ENCODE measurements around the gene OR4N2. TPM values are rescaled to one million over a fixed set of nuclear protein-coding genes. Genes with fewer than 3 reads are reported as not detected.
"Not testable (repeated sequence)": the region's sequence is repeated elsewhere in the genome, so short reads cannot be mapped to it uniquely, and the experiment has no call there.

Gene OR4N2
- not detected in 2 replicates for total RNA-seq
- not detected in 2 replicates for polyA plus RNA-seq

- H3K36me3 ChIP-seq (replicated peaks; ENCODE audit: insufficient read depth, low read depth); H3K27ac ChIP-seq; H3K4me3 ChIP-seq; H2AFZ ChIP-seq; H4K20me1 ChIP-seq (ENCODE audit: insufficient read depth, poor library complexity, severe bottlenecking); H3K79me2 ChIP-seq; H3K4me2 ChIP-seq; H3K4me1 ChIP-seq (ENCODE audit: insufficient read depth); H3K27me3 ChIP-seq; DNase-seq (ENCODE audit: low spot score); H3K9me2 ChIP-seq (replicated peaks; ENCODE audit: insufficient read depth): not testable (repeated sequence)
- 60% methylated on average over 1 of the region's 1 CpG for WGBS (ENCODE audit: low lambda C conversion rate, missing lambda C conversion rate)
- peaks cover 44% of the 10 kb centered on the region for H3K9me3 ChIP-seq (ENCODE audit: low read depth)
Measured at GRCh38 chr14:19803470-19803869, at the start of gene OR4N2. TSS of gene OR4N2 (plus strand) at chr14:19803770. CDS start at chr14:19827449, 23,679 bp downstream.

- no peak overlapping the region for H3K27ac ChIP-seq
- no peaks in the 10 kb centered on the region for H3K9me2 ChIP-seq (replicated peaks; ENCODE audit: insufficient read depth)
- H3K4me1 ChIP-seq (ENCODE audit: insufficient read depth) = no peaks in the 10 kb centered on the region
- no peak for DNase-seq (ENCODE audit: low spot score)
- no peak overlapping the region for H2AFZ ChIP-seq
- 37% methylated on average over 2 of the region's 2 CpGs for WGBS (ENCODE audit: low lambda C conversion rate, missing lambda C conversion rate)
- no peaks in the 10 kb centered on the region for H3K36me3 ChIP-seq (replicated peaks; ENCODE audit: insufficient read depth, low read depth)
- no peaks in the 10 kb centered on the region for H3K79me2 ChIP-seq
- TF ChIP-seq EZH2phosphoT487 (IDR thresholded peaks at IDR 0.05; ENCODE audit: low read depth, severe bottlenecking, unreplicated experiment) = no peak
- TF ChIP-seq EZH2 (IDR thresholded peaks at IDR 0.05; ENCODE audit: borderline replicate concordance) = no peak
- TF ChIP-seq, protein P1, sequence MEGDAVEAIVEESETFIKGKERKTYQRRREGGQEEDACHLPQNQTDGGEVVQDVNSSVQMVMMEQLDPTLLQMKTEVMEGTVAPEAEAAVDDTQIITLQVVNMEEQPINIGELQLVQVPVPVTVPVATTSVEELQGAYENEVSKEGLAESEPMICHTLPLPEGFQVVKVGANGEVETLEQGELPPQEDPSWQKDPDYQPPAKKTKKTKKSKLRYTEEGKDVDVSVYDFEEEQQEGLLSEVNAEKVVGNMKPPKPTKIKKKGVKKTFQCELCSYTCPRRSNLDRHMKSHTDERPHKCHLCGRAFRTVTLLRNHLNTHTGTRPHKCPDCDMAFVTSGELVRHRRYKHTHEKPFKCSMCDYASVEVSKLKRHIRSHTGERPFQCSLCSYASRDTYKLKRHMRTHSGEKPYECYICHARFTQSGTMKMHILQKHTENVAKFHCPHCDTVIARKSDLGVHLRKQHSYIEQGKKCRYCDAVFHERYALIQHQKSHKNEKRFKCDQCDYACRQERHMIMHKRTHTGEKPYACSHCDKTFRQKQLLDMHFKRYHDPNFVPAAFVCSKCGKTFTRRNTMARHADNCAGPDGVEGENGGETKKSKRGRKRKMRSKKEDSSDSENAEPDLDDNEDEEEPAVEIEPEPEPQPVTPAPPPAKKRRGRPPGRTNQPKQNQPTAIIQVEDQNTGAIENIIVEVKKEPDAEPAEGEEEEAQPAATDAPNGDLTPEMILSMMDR (IDR thresholded peaks at IDR 0.05; ENCODE audit: poor library complexity) = no peak
- no peak overlapping the region for H3K4me3 ChIP-seq
- H4K20me1 ChIP-seq (ENCODE audit: insufficient read depth, poor library complexity, severe bottlenecking) = no peaks in the 10 kb centered on the region
- H3K27me3 ChIP-seq = no peaks in the 10 kb centered on the region
- peaks cover 23% of the 10 kb centered on the region for H3K9me3 ChIP-seq (ENCODE audit: low read depth)
- no peak overlapping the region for H3K4me2 ChIP-seq
Measured at GRCh38 chr14:19754172-19754571, 49.4 kb upstream of the OR4N2 start.

GRCh38 chr14:19771491-19771890 is 32.1 kb upstream of the OR4N2 start:
- not testable (repeated sequence) for H3K79me2 ChIP-seq; H3K27ac ChIP-seq; H3K4me1 ChIP-seq (ENCODE audit: insufficient read depth); DNase-seq (ENCODE audit: low spot score); H2AFZ ChIP-seq; H3K4me3 ChIP-seq; H3K9me3 ChIP-seq (ENCODE audit: low read depth); H3K27me3 ChIP-seq; H3K36me3 ChIP-seq (replicated peaks; ENCODE audit: insufficient read depth, low read depth); H4K20me1 ChIP-seq (ENCODE audit: insufficient read depth, poor library complexity, severe bottlenecking); H3K4me2 ChIP-seq; H3K9me2 ChIP-seq (replicated peaks; ENCODE audit: insufficient read depth)
- WGBS (ENCODE audit: low lambda C conversion rate, missing lambda C conversion rate) = 53% methylated on average over 3 of the region's 3 CpGs

GRCh38 chr14:19771895-19772430 is 31.6 kb upstream of the OR4N2 start:
- H3K4me1 ChIP-seq (ENCODE audit: insufficient read depth) = no peaks in the 10 kb centered on the region
- H2AFZ ChIP-seq = no peak overlapping the region
- WGBS (ENCODE audit: low lambda C conversion rate, missing lambda C conversion rate) = 90% methylated on average over 1 of the region's 1 CpG
- no peaks in the 10 kb centered on the region for H4K20me1 ChIP-seq (ENCODE audit: insufficient read depth, poor library complexity, severe bottlenecking)
- H3K79me2 ChIP-seq = no peaks in the 10 kb centered on the region
- no peak for DNase-seq (ENCODE audit: low spot score)
- H3K9me2 ChIP-seq (replicated peaks; ENCODE audit: insufficient read depth) = no peaks in the 10 kb centered on the region
- H3K27ac ChIP-seq = no peak overlapping the region
- H3K27me3 ChIP-seq = no peaks in the 10 kb centered on the region
- H3K36me3 ChIP-seq (replicated peaks; ENCODE audit: insufficient read depth, low read depth) = no peaks in the 10 kb centered on the region
- H3K9me3 ChIP-seq (ENCODE audit: low read depth) = peaks cover 9% of the 10 kb centered on the region
- no peak overlapping the region for H3K4me3 ChIP-seq
- TF ChIP-seq, protein P1 (IDR thresholded peaks at IDR 0.05; ENCODE audit: poor library complexity) = no peak
- TF ChIP-seq EZH2phosphoT487 (IDR thresholded peaks at IDR 0.05; ENCODE audit: low read depth, severe bottlenecking, unreplicated experiment) (no peak), EZH2 (IDR thresholded peaks at IDR 0.05; ENCODE audit: borderline replicate concordance) (no peak)
- no peak overlapping the region for H3K4me2 ChIP-seq

DNA sequence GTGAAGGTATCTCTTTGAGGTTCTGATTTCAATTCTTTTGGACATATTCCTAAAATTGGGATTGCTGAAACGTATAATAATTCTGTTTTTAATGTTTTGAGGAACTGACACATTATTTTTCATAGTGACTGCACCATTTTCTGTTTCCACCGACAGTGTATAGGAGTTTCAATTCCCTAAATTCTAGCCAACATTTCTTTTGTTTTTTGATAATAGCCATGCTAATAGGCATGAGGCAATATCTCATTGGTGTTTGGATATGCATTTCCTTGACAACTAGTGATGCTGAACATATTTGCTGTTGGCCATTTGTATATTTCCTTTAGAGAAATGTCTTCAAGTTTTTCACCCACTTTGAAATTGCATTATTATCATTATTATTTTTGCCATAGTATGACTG is 31.1 kb upstream of the OR4N2 start:
- not testable (repeated sequence) for H4K20me1 ChIP-seq (ENCODE audit: insufficient read depth, poor library complexity, severe bottlenecking); H3K79me2 ChIP-seq; H3K27me3 ChIP-seq; H3K4me1 ChIP-seq (ENCODE audit: insufficient read depth); H3K36me3 ChIP-seq (replicated peaks; ENCODE audit: insufficient read depth, low read depth); H3K9me3 ChIP-seq (ENCODE audit: low read depth); H3K27ac ChIP-seq; H3K9me2 ChIP-seq (replicated peaks; ENCODE audit: insufficient read depth); H3K4me3 ChIP-seq; H3K4me2 ChIP-seq; DNase-seq (ENCODE audit: low spot score); H2AFZ ChIP-seq
- 44% methylated on average over 2 of the region's 2 CpGs for WGBS (ENCODE audit: low lambda C conversion rate, missing lambda C conversion rate)

GRCh38 chr14:19773204-19773603 is 30.4 kb upstream of the OR4N2 start, which contains the start of gene OR4M1:
TSS of gene OR4M1 (plus strand) at chr14:19773504. CDS start at chr14:19780323, 6,819 bp downstream.
- not testable (repeated sequence) for H3K4me1 ChIP-seq (ENCODE audit: insufficient read depth); H2AFZ ChIP-seq; H3K4me3 ChIP-seq; H3K79me2 ChIP-seq; H3K27ac ChIP-seq; DNase-seq (ENCODE audit: low spot score); H4K20me1 ChIP-seq (ENCODE audit: insufficient read depth, poor library complexity, severe bottlenecking); H3K4me2 ChIP-seq; H3K9me2 ChIP-seq (replicated peaks; ENCODE audit: insufficient read depth); H3K27me3 ChIP-seq; H3K36me3 ChIP-seq (replicated peaks; ENCODE audit: insufficient read depth, low read depth)
- 8% methylated on average over 1 of the region's 1 CpG for WGBS (ENCODE audit: low lambda C conversion rate, missing lambda C conversion rate)
- peaks cover 11% of the 10 kb centered on the region for H3K9me3 ChIP-seq (ENCODE audit: low read depth)

Data from hepatocyte (in vitro differentiated cells).